HL-60 (cell line): Measurements from ENCODE around the gene ZDHHC24.

Experiments
- CTCF ChIP-seq: IDR thresholded peaks from one replicate; pipeline ENCODE4 v1.5.1; 2011; ENCODE audit warnings: low read length, control low read depth, inconsistent platforms; ENCODE audit not compliant: insufficient read depth
- POLR2AphosphoS5 ChIP-seq: IDR thresholded peaks from 2 replicates; pipeline ENCODE4 v1.6.1; 2012; ENCODE audit warnings: low read depth

- no peak for TF ChIP-seq POLR2AphosphoS5
- no peak for TF ChIP-seq CTCF
Measured at GRCh38 chr11:66532784-66533183, 13.1 kb downstream of the ZDHHC24 start.
